Liver (tissue), 3 donors: ENCODE data around the gene SULT1A2.

Source experiments
- ATF3 ChIP-seq: IDR thresholded peaks from 2 replicates; pipeline ENCODE4 v1.6.1; 2016; ENCODE audit warnings: antibody characterized with exemption
- CTCF ChIP-seq: fragments of 150-350 bp; IDR thresholded peaks from 2 replicates; pipeline ENCODE4 v1.5.1; 2017; ENCODE audit warnings: improper control_type of control experiment, low read depth, low read length; ENCODE audit not compliant: missing input control
- EGR1 ChIP-seq, 2 donors: IDR thresholded peaks; 2 replicates each; pipeline ENCODE4 v1.6.1; 2016 to 2018; ENCODE audit warnings: antibody characterized with exemption in 2 of 2, low read depth in 2 of 2
- GABPA ChIP-seq, 2 donors: IDR thresholded peaks in 1 of 2; conservative IDR thresholded peaks in 1 of 2; 2 replicates each; pipeline ENCODE4 v1.6.1; 2016; ENCODE audit warnings: antibody characterized with exemption in 2 of 2, mild to moderate bottlenecking in 1 of 2, moderate library complexity in 1 of 2
- HNF4A ChIP-seq, 2 donors: conservative IDR thresholded peaks; 2 replicates each; pipeline ENCODE4 v1.6.1; 2016; ENCODE audit warnings: antibody characterized with exemption in 2 of 2, mild to moderate bottlenecking in 2 of 2
- HNF4G ChIP-seq: IDR thresholded peaks from 2 replicates; pipeline ENCODE4 v1.6.1; 2016; ENCODE audit warnings: antibody characterized with exemption
- JUND ChIP-seq, 2 donors: IDR thresholded peaks; 2 replicates each; pipeline ENCODE4 v1.6.1; 2016; ENCODE audit warnings: antibody characterized with exemption in 2 of 2
- MAX ChIP-seq: IDR thresholded peaks from 2 replicates; pipeline ENCODE4 v1.6.1; 2016; ENCODE audit warnings: antibody characterized with exemption
- RAD21 ChIP-seq, 2 donors: IDR thresholded peaks; 2 replicates each; pipeline ENCODE4 v1.6.1; 2016; ENCODE audit warnings: antibody characterized with exemption in 2 of 2, mild to moderate bottlenecking in 2 of 2
- REST ChIP-seq: IDR thresholded peaks from 2 replicates; pipeline ENCODE4 v1.6.1; 2016; ENCODE audit warnings: antibody characterized with exemption, mild to moderate bottlenecking
- SP1 ChIP-seq: IDR thresholded peaks from 2 replicates; pipeline ENCODE4 v1.6.1; 2018; ENCODE audit warnings: antibody characterized with exemption, mild to moderate bottlenecking
- TAF1 ChIP-seq: conservative IDR thresholded peaks from 2 replicates; pipeline ENCODE4 v1.6.1; 2016; ENCODE audit warnings: antibody characterized with exemption, mild to moderate bottlenecking
- ZBTB33 ChIP-seq: IDR thresholded peaks from 2 replicates; pipeline ENCODE4 v1.6.1; 2016; ENCODE audit warnings: antibody characterized with exemption
- donor health status: healthy.
- donor health status: healthy.

GRCh38 chr16:28561557-28562187 lies 35.2 kb downstream of the SULT1A2 start:
- TF ChIP-seq CTCF (no peak), RAD21 (IDR thresholded peaks at IDR 0.05) (no peak), EGR1 (IDR thresholded peaks at IDR 0.05; ENCODE audit: low read depth in 2 of 2) (no peak), JUND (IDR thresholded peaks at IDR 0.05) (no peak), MAX (no peak), REST (no peak), HNF4A (conservative IDR thresholded peaks at IDR 0.05) (no peak), ATF3 (no peak), SP1 (no peak), ZBTB33 (no peak), TAF1 (no peak), GABPA (IDR thresholded peaks at IDR 0.05 in 1 of 2, conservative IDR thresholded peaks at IDR 0.05 in 1 of 2) (no peak), HNF4G (no peak)
